Sigmoid colon (tissue), 7 donors: Measurements from ENCODE around the gene NUP98. TPM values are rescaled to one million over a fixed set of nuclear protein-coding genes. Genes with fewer than 3 reads are reported as not detected.

Experiments
- DNase-seq: peaks from one replicate; pipeline ENCODE4 v3.0.0-alpha.2; 2019
- H3K27ac ChIP-seq, 4 donors: fragments of 200-600 bp; sonication (generic); one replicate each; pipeline ENCODE4 v1.5.1; 2016 to 2019; ENCODE audit warnings: mild to moderate bottlenecking in 1 of 4
- H3K27me3 ChIP-seq, 3 donors: fragments of 200-600 bp; sonication (generic); one replicate each; pipeline ENCODE4 v1.5.1; 2019; ENCODE audit warnings: mild to moderate bottlenecking in 1 of 3
- H3K36me3 ChIP-seq, 4 donors: fragments of 200-600 bp; sonication (generic); one replicate each; pipeline ENCODE4 v1.5.1; 2016 to 2019
- H3K4me1 ChIP-seq, 4 donors: fragments of 200-600 bp; sonication (generic); one replicate each; pipeline ENCODE4 v1.5.1; 2017 to 2019
- H3K4me3 ChIP-seq, 4 donors: fragments of 200-600 bp; sonication (generic); one replicate each; pipeline ENCODE4 v1.5.1; 2017 to 2019; ENCODE audit warnings: mild to moderate bottlenecking in 2 of 4, moderate library complexity in 1 of 4
- H3K9me3 ChIP-seq, 4 donors: fragments of 200-600 bp in 3 of 4; sonication (generic) in 3 of 4; one replicate each; pipeline versions ENCODE4 v1.5.1 to v1.6.1; 2013 to 2019
- CTCF ChIP-seq, 4 experiments: fragments of 450-650 bp in 3 of 4; fragments of 200-600 bp in 1 of 4; IDR thresholded peaks; one replicate each; pipeline ENCODE4 v1.5.1; 2016 to 2019; ENCODE audit warnings: antibody characterized with exemption in 4 of 4, mild to moderate bottlenecking in 3 of 4, moderate library complexity in 2 of 4
- EP300 ChIP-seq, 4 donors: sonication (generic); formaldehyde crosslinking; IDR thresholded peaks; one replicate each; pipeline ENCODE4 v1.6.1; 2017; ENCODE audit warnings: antibody characterized with exemption in 4 of 4
- POLR2A ChIP-seq, 2 donors: fragments of 450-650 bp; IDR thresholded peaks; one replicate each; pipeline ENCODE4 v1.6.1; 2016; ENCODE audit warnings: antibody characterized with exemption in 2 of 2, mild to moderate bottlenecking in 2 of 2, moderate library complexity in 2 of 2
- POLR2AphosphoS5 ChIP-seq, 4 donors: sonication (generic); formaldehyde crosslinking; IDR thresholded peaks; one replicate each; pipeline ENCODE4 v1.6.1; 2017; ENCODE audit warnings: antibody characterized with exemption in 4 of 4
- WGBS, 2 donors: extraction: QIAGEN DNeasy Blood & Tissue Kit; methylation state at CpG; one replicate each; pipeline ENCODE4 v1.1.7; 2013; 5-methylcytosine and 5-hydroxymethylcytosine counted together
- intact Hi-C: fragments of 100-400 bp; cut with DNase I; formaldehyde crosslinking; loops from one replicate; pipeline ENCODE4 v1.15.1; 2023
- polyA plus RNA-seq, 3 donors: library from polyadenylated mRNA; stranded (reverse); fragments of 200-250 nt; gene quantifications; one replicate each; pipeline ENCODE4 v1.2.3, GENCODE V29; 2013
- total RNA-seq, 4 donors: library from RNA; depleted of rRNA; stranded (reverse); fragments of >200 nt; gene quantifications; one replicate each; pipeline ENCODE4 v1.1.0, GENCODE V29; 2016
- donor health status: healthy with polysubstance abuse.
- donor health status: Bipolar disorder and iron deficiency.
- donor health status: healthy.

Gene NUP98
- total and polyA plus RNA-seq, 7 donors, result 14.4 to 158 (median 83.5) TPM

GRCh38 chr11:3720997-3721396 lies 76.4 kb downstream of the NUP98 start:
- TF ChIP-seq POLR2AphosphoS5 (IDR thresholded peaks at IDR 0.05) (no peak), POLR2A (IDR thresholded peaks at IDR 0.05) (no peak), EP300 (IDR thresholded peaks at IDR 0.05) (no peak), CTCF (IDR thresholded peaks at IDR 0.05) (no peak)
- Histone ChIP-seq H3K9me3 (no peaks in the 10 kb centered on the region), H3K27me3 (no peaks in the 10 kb centered on the region), H3K36me3 (peaks cover 26 to 98% (median 57%) of the 10 kb centered on the region in 4 donors), H3K4me1 (no peaks in the 10 kb centered on the region), H3K4me3 (no peak overlapping the region), H3K27ac (no peak overlapping the region)
- no peak for DNase-seq
- 74 to 90% methylated on average over 2 of the region's 2 CpGs for WGBS, 2 donors
- intact Hi-C loops, result no loop called here

GRCh38 chr11:3712274-3712673 lies 85.1 kb downstream of the NUP98 start:
- TF ChIP-seq POLR2AphosphoS5 (IDR thresholded peaks at IDR 0.05) (no peak), POLR2A (IDR thresholded peaks at IDR 0.05) (no peak), CTCF (IDR thresholded peaks at IDR 0.05) (no peak), EP300 (IDR thresholded peaks at IDR 0.05) (no peak)
- no peaks in the 10 kb centered on the region for H3K27me3 ChIP-seq
- 29 to 70% methylated on average over 6 of the region's 6 CpGs for WGBS, 2 donors
- no peak overlapping the region for H3K4me3 ChIP-seq
- no peaks in the 10 kb centered on the region for H3K4me1 ChIP-seq
- intact Hi-C loops, result no loop called here
- no peak for DNase-seq
- no peaks in the 10 kb centered on the region for H3K9me3 ChIP-seq
- peaks cover 14 to 84% (median 45%) of the 10 kb centered on the region in 4 donors for H3K36me3 ChIP-seq
- H3K27ac ChIP-seq, result no peak overlapping the region

GRCh38 chr11:3710485-3711259 lies 86.7 kb downstream of the NUP98 start:
- H3K27me3 ChIP-seq, result no peaks in the 10 kb centered on the region
- no peak for TF ChIP-seq POLR2AphosphoS5 (IDR thresholded peaks at IDR 0.05)
- no peak for TF ChIP-seq CTCF (IDR thresholded peaks at IDR 0.05)
- TF ChIP-seq POLR2A (IDR thresholded peaks at IDR 0.05), result no peak
- TF ChIP-seq EP300 (IDR thresholded peaks at IDR 0.05), result no peak
- WGBS, 2 donors, result 93 to 95% methylated on average over 4 of the region's 4 CpGs
- peaks cover 6 to 83% (median 37%) of the 10 kb centered on the region in 4 donors for H3K36me3 ChIP-seq
- no peaks in the 10 kb centered on the region for H3K4me1 ChIP-seq
- intact Hi-C loops, result no loop called here
- DNase-seq, result no peak
- H3K4me3 ChIP-seq, result no peak overlapping the region
- no peak overlapping the region for H3K27ac ChIP-seq
- no peaks in the 10 kb centered on the region for H3K9me3 ChIP-seq

GRCh38 chr11:3709977-3710376 lies 87.4 kb downstream of the NUP98 start:
- no peak for TF ChIP-seq CTCF (IDR thresholded peaks at IDR 0.05)
- intact Hi-C loops, result no loop called here
- no peak for DNase-seq
- Histone ChIP-seq H3K36me3 (peaks cover 7 to 83% (median 38%) of the 10 kb centered on the region in 4 donors), H3K27ac (no peak overlapping the region), H3K9me3 (no peaks in the 10 kb centered on the region), H3K4me1 (no peaks in the 10 kb centered on the region), H3K27me3 (no peaks in the 10 kb centered on the region), H3K4me3 (no peak overlapping the region)
- 88 to 94% methylated on average over 1 of the region's 1 CpG for WGBS, 2 donors

GRCh38 chr11:3707176-3707575 lies 90.2 kb downstream of the NUP98 start:
- TF ChIP-seq POLR2A (IDR thresholded peaks at IDR 0.05) (no peak), POLR2AphosphoS5 (IDR thresholded peaks at IDR 0.05) (no peak), CTCF (IDR thresholded peaks at IDR 0.05) (no peak), EP300 (IDR thresholded peaks at IDR 0.05) (no peak)
- intact Hi-C loops, result no loop called here
- WGBS, 2 donors, result 94 to 96% methylated on average over 2 of the region's 2 CpGs
- Histone ChIP-seq H3K9me3 (no peaks in the 10 kb centered on the region), H3K36me3 (peaks cover 5 to 83% (median 25%) of the 10 kb centered on the region in 4 donors), H3K4me1 (no peaks in the 10 kb centered on the region), H3K27ac (no peak overlapping the region), H3K27me3 (no peaks in the 10 kb centered on the region), H3K4me3 (no peak overlapping the region)
- no peak for DNase-seq
